Neuronal stem cell (in vitro differentiated cells): ENCODE results near the gene EIF4G3.

Source experiments
- DNase-seq: peaks from one replicate; pipeline ENCODE4 v3.0.0-alpha.2; 2013; ENCODE audit warnings: low spot score
- H2AFZ ChIP-seq: one replicate; pipeline ENCODE4 v1.6.1; 2013; ENCODE audit warnings: mild to moderate bottlenecking, low read length, inconsistent platforms
- H2AK5ac ChIP-seq: 2 replicates; pipeline ENCODE4 v1.6.1; 2013; ENCODE audit warnings: low read depth, mild to moderate bottlenecking, inconsistent platforms, low read length, moderate library complexity, mixed read lengths
- H2BK120ac ChIP-seq: 2 replicates; pipeline ENCODE4 v1.6.1; 2013; ENCODE audit warnings: low read depth, mild to moderate bottlenecking, inconsistent platforms, low read length, moderate library complexity, mixed read lengths
- H2BK12ac ChIP-seq: one replicate; pipeline ENCODE4 v1.6.1; 2013; ENCODE audit warnings: low read length, inconsistent platforms
- H2BK15ac ChIP-seq: 2 replicates; pipeline ENCODE4 v1.6.1; 2013; ENCODE audit warnings: mild to moderate bottlenecking, low read length, inconsistent platforms, mixed read lengths
- H2BK5ac ChIP-seq: one replicate; pipeline ENCODE4 v1.6.1; 2013; ENCODE audit warnings: inconsistent platforms, mild to moderate bottlenecking, low read length, moderate library complexity
- H3K14ac ChIP-seq: one replicate; pipeline ENCODE4 v1.6.1; 2013; ENCODE audit warnings: low read length, inconsistent platforms
- H3K18ac ChIP-seq: 2 replicates; pipeline ENCODE4 v1.6.1; 2013; ENCODE audit warnings: low read length, inconsistent platforms
- H3K23ac ChIP-seq: 2 replicates; pipeline ENCODE4 v1.6.1; 2013; ENCODE audit warnings: low read depth, mild to moderate bottlenecking, mixed read lengths, low read length, inconsistent platforms; ENCODE audit not compliant: poor library complexity
- H3K27ac ChIP-seq: replicated peaks from 3 replicates; pipeline ENCODE4 v1.5.1; 2013; ENCODE audit warnings: low read length, inconsistent platforms
- H3K27me3 ChIP-seq, 3 experiments: 2 replicates each; pipeline ENCODE4 v1.6.1; 2013; ENCODE audit warnings: low read length in 3 of 3, mild to moderate bottlenecking in 2 of 3, inconsistent platforms in 1 of 3, low read depth in 1 of 3, mixed read lengths in 1 of 3, moderate library complexity in 1 of 3; ENCODE audit not compliant: control insufficient read depth in 3 of 3, insufficient read depth in 3 of 3
- H3K36me3 ChIP-seq, 2 donors: replicated peaks in 1 of 2; 2 replicates each; pipeline ENCODE4 v1.6.1; 2013; ENCODE audit warnings: low read length in 2 of 2; ENCODE audit not compliant: control insufficient read depth in 2 of 2, insufficient read depth in 2 of 2
- H3K4ac ChIP-seq: 2 replicates; pipeline ENCODE4 v1.6.1; 2013; ENCODE audit warnings: inconsistent platforms, mild to moderate bottlenecking, low read length, moderate library complexity
- H3K4me1 ChIP-seq, 2 donors: 1 replicate in 1 of 2; 2 replicates in 1 of 2; pipeline ENCODE4 v1.6.1; 2013; ENCODE audit warnings: low read length in 2 of 2, low read depth in 1 of 2; ENCODE audit not compliant: control insufficient read depth in 2 of 2, insufficient read depth in 1 of 2
- H3K4me2 ChIP-seq: one replicate; pipeline ENCODE4 v1.6.1; 2013; ENCODE audit warnings: mild to moderate bottlenecking, low read length, inconsistent platforms; ENCODE audit not compliant: insufficient read depth, poor library complexity, severe bottlenecking
- H3K4me3 ChIP-seq, 2 donors: 2 replicates each; pipeline ENCODE4 v1.5.1; 2013; ENCODE audit warnings: low read length in 2 of 2, mild to moderate bottlenecking in 2 of 2, inconsistent platforms in 1 of 2, moderate library complexity in 1 of 2
- H3K79me1 ChIP-seq: one replicate; pipeline ENCODE4 v1.6.1; 2013; ENCODE audit warnings: low read depth, mild to moderate bottlenecking, inconsistent platforms, low read length, moderate library complexity
- H3K9ac ChIP-seq: one replicate; pipeline ENCODE4 v1.6.1; 2013; ENCODE audit warnings: mild to moderate bottlenecking, low read depth, low read length, inconsistent platforms; ENCODE audit not compliant: poor library complexity
- H3K9me3 ChIP-seq, 2 donors: replicated peaks in 1 of 2; 2 replicates each; pipeline versions ENCODE3 to v1.6.1; 2013; ENCODE audit warnings: low read length in 2 of 2, mild to moderate bottlenecking in 2 of 2, inconsistent platforms in 1 of 2, low read depth in 1 of 2, mixed read lengths in 1 of 2, moderate library complexity in 1 of 2; ENCODE audit not compliant: control insufficient read depth in 2 of 2, insufficient read depth in 1 of 2
- H4K8ac ChIP-seq: one replicate; pipeline ENCODE4 v1.6.1; 2013; ENCODE audit warnings: low read depth, mild to moderate bottlenecking, inconsistent platforms, low read length, moderate library complexity
- H4K91ac ChIP-seq: one replicate; pipeline ENCODE4 v1.6.1; 2013; ENCODE audit warnings: low read length, low read depth, mild to moderate bottlenecking, inconsistent platforms; ENCODE audit not compliant: poor library complexity
- WGBS, 2 donors: extraction: QIAGEN DNeasy Blood & Tissue Kit; methylation state at CpG; one replicate each; pipeline ENCODE4 v1.1.7; 2013; ENCODE audit warnings: missing lambda C conversion rate in 2 of 2, mixed read lengths in 1 of 2; ENCODE audit not compliant: insufficient read length in 2 of 2, insufficient replicate concordance in 1 of 2; ENCODE audit errors: extremely low coverage in 2 of 2; 5-methylcytosine and 5-hydroxymethylcytosine counted together

EIF4G3 gene

GRCh38 chr1:20849100-20849499 lies 327.6 kb downstream of the EIF4G3 start:
- H3K23ac ChIP-seq, result no peak overlapping the region
- no peak overlapping the region for H3K4me3 ChIP-seq
- H2AK5ac ChIP-seq, result no peak overlapping the region
- H4K91ac ChIP-seq, result no peak overlapping the region
- no peak overlapping the region for H2BK12ac ChIP-seq
- no peak overlapping the region for H2BK120ac ChIP-seq
- H3K14ac ChIP-seq, result no peak overlapping the region
- no peaks in the 10 kb centered on the region for H3K9me3 ChIP-seq
- WGBS, 2 donors, result no CpG with 5 or more reads among the region's 2 CpGs
- H3K4me2 ChIP-seq, result no peak overlapping the region
- H3K9ac ChIP-seq, result no peak overlapping the region
- no peaks in the 10 kb centered on the region for H3K27me3 ChIP-seq
- H3K79me1 ChIP-seq, result no peaks in the 10 kb centered on the region
- H2BK15ac ChIP-seq, result no peak overlapping the region
- no peak overlapping the region for H3K27ac ChIP-seq
- no peak overlapping the region for H2BK5ac ChIP-seq
- H4K8ac ChIP-seq, result no peak overlapping the region
- no peaks in the 10 kb centered on the region for H3K4me1 ChIP-seq
- no peak overlapping the region for H3K4ac ChIP-seq
- no peak overlapping the region for H2AFZ ChIP-seq
- H3K18ac ChIP-seq, result no peak overlapping the region
- no peak for DNase-seq
- H3K36me3 ChIP-seq, result peaks cover 18 to 94% of the 10 kb centered on the region in 2 donors

- WGBS, 2 donors, result no CpG with 5 or more reads among the region's 1 CpG
- no peak overlapping the region for H2BK120ac ChIP-seq
- no peak overlapping the region for H3K4ac ChIP-seq
- no peak overlapping the region for H2BK15ac ChIP-seq
- H3K18ac ChIP-seq, result no peak overlapping the region
- H3K14ac ChIP-seq, result no peak overlapping the region
- no peaks in the 10 kb centered on the region for H3K79me1 ChIP-seq
- H3K23ac ChIP-seq, result no peak overlapping the region
- no peaks in the 10 kb centered on the region for H3K4me1 ChIP-seq
- H3K27ac ChIP-seq, result no peak overlapping the region
- H4K8ac ChIP-seq, result no peak overlapping the region
- H2BK5ac ChIP-seq, result no peak overlapping the region
- H3K4me3 ChIP-seq, result no peak overlapping the region
- no peak overlapping the region for H2BK12ac ChIP-seq
- H3K36me3 ChIP-seq, result peaks cover 11 to 94% of the 10 kb centered on the region in 2 donors
- no peak overlapping the region for H2AK5ac ChIP-seq
- H3K4me2 ChIP-seq, result no peak overlapping the region
- H3K27me3 ChIP-seq, result no peaks in the 10 kb centered on the region
- no peak overlapping the region for H4K91ac ChIP-seq
- no peak overlapping the region for H2AFZ ChIP-seq
- no peak overlapping the region for H3K9ac ChIP-seq
- H3K9me3 ChIP-seq, result no peaks in the 10 kb centered on the region
- DNase-seq, result no peak
Observed at GRCh38 chr1:20848162-20848561, 328.5 kb downstream of the EIF4G3 start.

DNA sequence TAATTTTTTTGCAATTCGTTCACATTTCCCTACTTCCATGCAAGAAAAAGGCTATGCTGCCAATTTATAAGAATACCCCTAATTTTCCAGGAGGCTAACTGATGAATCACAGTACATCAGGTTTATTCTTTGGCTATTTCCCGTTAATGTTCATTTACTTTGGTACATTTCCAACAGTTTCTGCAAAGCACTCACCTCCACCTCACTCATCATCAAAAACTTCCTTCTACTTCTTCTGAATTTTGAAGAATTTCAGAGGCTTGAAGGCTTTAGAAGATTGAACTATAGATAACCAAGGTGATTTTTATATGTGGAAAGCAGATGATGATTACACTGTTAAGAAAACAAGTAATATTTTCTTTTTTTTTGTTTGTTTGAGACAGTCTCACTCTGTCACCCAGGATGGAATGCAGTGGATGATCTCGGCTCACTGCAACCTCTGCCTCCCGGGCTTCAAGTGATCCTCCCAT lies 329.1 kb downstream of the EIF4G3 start:
- Histone ChIP-seq H3K9ac (no peak overlapping the region), H3K4ac (no peak overlapping the region), H3K4me1 (no peaks in the 10 kb centered on the region), H3K27ac (no peak overlapping the region), H2BK120ac (no peak overlapping the region), H3K9me3 (no peaks in the 10 kb centered on the region), H3K79me1 (no peaks in the 10 kb centered on the region), H2AFZ (no peak overlapping the region), H3K23ac (no peak overlapping the region), H3K36me3 (peaks cover 10 to 93% of the 10 kb centered on the region in 2 donors), H4K91ac (no peak overlapping the region), H3K18ac (no peak overlapping the region), H3K14ac (no peak overlapping the region), H2AK5ac (no peak overlapping the region), H3K27me3 (no peaks in the 10 kb centered on the region), H3K4me3 (no peak overlapping the region), H2BK5ac (no peak overlapping the region), H4K8ac (no peak overlapping the region), H2BK15ac (no peak overlapping the region), H2BK12ac (no peak overlapping the region), H3K4me2 (no peak overlapping the region)
- no CpG with 5 or more reads among the region's 4 CpGs for WGBS, 2 donors
- DNase-seq, result no peak

DNA sequence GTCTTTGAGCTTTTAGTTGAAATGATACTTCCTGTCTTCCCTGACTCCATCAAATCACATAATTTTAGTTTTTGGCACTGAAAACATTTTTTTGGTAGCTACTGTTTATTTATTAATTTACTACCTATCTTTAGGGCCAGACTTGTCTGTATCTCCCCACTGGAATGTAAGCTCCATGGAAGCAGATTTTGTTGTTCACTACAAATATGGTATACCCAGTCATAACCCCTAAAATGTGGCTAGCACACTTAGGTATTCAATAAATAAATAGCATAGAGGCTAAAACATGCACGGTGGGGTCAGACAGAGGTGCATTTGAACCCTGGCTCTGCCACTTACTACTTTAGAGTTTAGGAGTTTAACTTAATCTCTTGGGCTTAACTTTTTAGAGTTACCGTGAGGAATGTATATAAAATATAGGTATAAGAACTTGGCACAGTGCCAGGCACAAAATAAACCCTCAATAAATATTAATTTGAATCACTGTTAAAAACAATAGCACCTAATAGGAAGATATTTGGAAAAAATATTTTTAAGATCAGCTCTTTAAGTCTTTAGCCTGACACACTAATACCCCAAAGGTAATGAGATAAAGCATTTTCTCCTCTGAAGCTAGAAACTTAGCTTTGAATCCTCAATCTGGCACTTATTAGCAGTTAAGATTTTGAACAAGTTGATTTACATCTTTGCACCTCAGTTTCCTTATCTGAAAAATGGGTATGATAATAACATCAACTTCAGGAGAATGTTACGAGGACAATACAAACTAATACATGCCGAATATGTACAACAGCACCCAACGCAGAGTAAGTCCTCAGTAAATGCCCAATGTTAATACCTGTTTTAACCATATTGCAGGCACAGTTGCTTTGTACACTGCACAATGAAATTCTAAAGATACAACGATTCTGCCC lies 330.0 kb downstream of the EIF4G3 start:
- Histone ChIP-seq H3K9ac (no peak overlapping the region), H3K4me3 (no peak overlapping the region), H4K91ac (no peak overlapping the region), H2AFZ (no peak overlapping the region), H2BK120ac (no peak overlapping the region), H3K4me1 (no peaks in the 10 kb centered on the region), H2BK15ac (no peak overlapping the region), H2AK5ac (no peak overlapping the region), H3K27ac (no peak overlapping the region), H3K27me3 (no peaks in the 10 kb centered on the region), H3K79me1 (no peaks in the 10 kb centered on the region), H3K23ac (no peak overlapping the region), H2BK12ac (no peak overlapping the region), H3K9me3 (no peaks in the 10 kb centered on the region), H3K18ac (no peak overlapping the region), H3K14ac (no peak overlapping the region), H3K36me3 (peaks cover 11 to 87% of the 10 kb centered on the region in 2 donors), H3K4me2 (no peak overlapping the region), H4K8ac (no peak overlapping the region), H3K4ac (no peak overlapping the region), H2BK5ac (no peak overlapping the region)
- no peak for DNase-seq
- WGBS, 2 donors, result no CpG with 5 or more reads among the region's 6 CpGs
